ENCODE data around the gene ADARB1. TPM values are rescaled to one million over a fixed set of nuclear protein-coding genes. Genes with fewer than 3 reads are reported as not detected.

ADARB1 gene
- total and polyA plus RNA-seq, 2 experiments from 2014 or later: 9.4 to 14.0 TPM

GRCh38 chr21:45103971-45104520 lies 29.7 kb downstream of the ADARB1 start:
- no peaks in the 10 kb centered on the region for H3K36me3 ChIP-seq
- no peak for DNase-seq (ENCODE audit: low read depth in 1 of 2, low spot score in 1 of 2)
- H3K4me1 ChIP-seq (ENCODE audit: low read depth): peaks cover 7% of the 10 kb centered on the region
- H3K27ac ChIP-seq: no peak overlapping the region
- no peak for TF ChIP-seq CTCF (IDR thresholded peaks at IDR 0.05; ENCODE audit: low read depth, low read length)
- H3K4me3 ChIP-seq: no peak overlapping the region
- H3K27me3 ChIP-seq: no peaks in the 10 kb centered on the region
- no peaks in the 10 kb centered on the region for H3K9me3 ChIP-seq (ENCODE audit: low read depth)

GRCh38 chr21:45104560-45104959 lies 30.2 kb downstream of the ADARB1 start:
- Histone ChIP-seq H3K4me1 (ENCODE audit: low read depth) (peaks cover 12% of the 10 kb centered on the region), H3K27ac (no peak overlapping the region), H3K36me3 (no peaks in the 10 kb centered on the region), H3K4me3 (no peak overlapping the region), H3K27me3 (no peaks in the 10 kb centered on the region), H3K9me3 (ENCODE audit: low read depth) (no peaks in the 10 kb centered on the region)
- peak in 1 of 2 donors; percentile 32 for DNase-seq (ENCODE audit: low read depth in 1 of 2, low spot score in 1 of 2)
- no peak for TF ChIP-seq CTCF (IDR thresholded peaks at IDR 0.05; ENCODE audit: low read depth, low read length)

- Histone ChIP-seq H3K9me3 (ENCODE audit: low read depth) (no peaks in the 10 kb centered on the region), H3K4me3 (no peak overlapping the region), H3K27ac (no peak overlapping the region), H3K4me1 (ENCODE audit: low read depth) (peaks cover 26% of the 10 kb centered on the region), H3K27me3 (no peaks in the 10 kb centered on the region), H3K36me3 (no peaks in the 10 kb centered on the region)
- no peak for TF ChIP-seq CTCF (IDR thresholded peaks at IDR 0.05; ENCODE audit: low read depth, low read length)
- no peak for DNase-seq (ENCODE audit: low read depth in 1 of 2, low spot score in 1 of 2)
Observed at GRCh38 chr21:45105906-45106485, 31.6 kb downstream of the ADARB1 start.

GRCh38 chr21:45108034-45108790 lies 33.8 kb downstream of the ADARB1 start:
- Histone ChIP-seq H3K4me1 (ENCODE audit: low read depth) (peaks cover 28% of the 10 kb centered on the region), H3K36me3 (no peaks in the 10 kb centered on the region), H3K9me3 (ENCODE audit: low read depth) (no peaks in the 10 kb centered on the region), H3K27ac (no peak overlapping the region), H3K27me3 (no peaks in the 10 kb centered on the region), H3K4me3 (no peak overlapping the region)
- no peak for TF ChIP-seq CTCF (IDR thresholded peaks at IDR 0.05; ENCODE audit: low read depth, low read length)
- no peak for DNase-seq (ENCODE audit: low read depth in 1 of 2, low spot score in 1 of 2)

- no peak for TF ChIP-seq CTCF (IDR thresholded peaks at IDR 0.05; ENCODE audit: low read depth, low read length)
- no peaks in the 10 kb centered on the region for H3K36me3 ChIP-seq
- peak overlapping the region; percentile 61 for H3K27ac ChIP-seq
- H3K27me3 ChIP-seq: no peaks in the 10 kb centered on the region
- peaks cover 33% of the 10 kb centered on the region for H3K4me1 ChIP-seq (ENCODE audit: low read depth)
- H3K4me3 ChIP-seq: no peak overlapping the region
- DNase-seq (ENCODE audit: low read depth in 1 of 2, low spot score in 1 of 2): no peak
- no peaks in the 10 kb centered on the region for H3K9me3 ChIP-seq (ENCODE audit: low read depth)
Observed at GRCh38 chr21:45108808-45109781, 34.7 kb downstream of the ADARB1 start.

Data from cardiac muscle cell (in vitro differentiated cells and primary cell).